H1 (cell line): ENCODE data around the gene SLC12A7. TPM values are rescaled to one million over a fixed set of nuclear protein-coding genes. Genes with fewer than 3 reads are reported as not detected.

Experiments used
- CTCF ChIA-PET: fragments of 300-600 bp; sonication (Branson Sonifier 250); formaldehyde crosslinking; loops from one replicate; lab custom pipeline; 2021; ENCODE audit not compliant: partially characterized antibody; lab: Charles Lee
- POLR2A ChIA-PET: fragments of 300-600 bp; sonication (Branson Sonifier 250); formaldehyde crosslinking; loops from one replicate; lab custom pipeline; 2021; ENCODE audit warnings: inconsistent platforms; ENCODE audit not compliant: partially characterized antibody; lab: Charles Lee
- DNase-seq, 2 experiments: peaks; one replicate each; pipeline versions ENCODE4 v3.0.0 to v3.0.0-alpha.2; 2010 to 2022; ENCODE audit warnings: low spot score in 2 of 2, low read depth in 1 of 2, mixed read lengths in 1 of 2
- FAIRE-seq: peaks from 2 replicates; lab custom pipeline; 2011; peaks lifted over from hg19 to GRCh38; lab: Jason Lieb, UNC
- H2AFZ ChIP-seq: 2 replicates; pipeline ENCODE4 v1.8.1; 2012; ENCODE audit warnings: low read length, inconsistent platforms
- H2AK5ac ChIP-seq: 2 replicates; pipeline ENCODE4 v1.6.1; 2013; ENCODE audit warnings: low read depth, low read length
- H2BK120ac ChIP-seq: replicated peaks from 2 replicates; pipeline ENCODE3; 2013; ENCODE audit warnings: low read depth, low read length, inconsistent platforms
- H2BK12ac ChIP-seq: 2 replicates; pipeline ENCODE4 v1.6.1; 2013; ENCODE audit warnings: low read depth, low read length
- H2BK15ac ChIP-seq: 2 replicates; pipeline ENCODE4 v1.6.1; 2013; ENCODE audit warnings: low read length
- H2BK20ac ChIP-seq: 2 replicates; pipeline ENCODE4 v1.6.1; 2013; ENCODE audit warnings: low read length
- H2BK5ac ChIP-seq: 2 replicates; pipeline ENCODE4 v1.6.1; 2013; ENCODE audit warnings: low read depth, low read length
- H3K14ac ChIP-seq: 2 replicates; pipeline ENCODE4 v1.6.1; 2013; ENCODE audit warnings: inconsistent platforms; ENCODE audit not compliant: insufficient read length
- H3K18ac ChIP-seq: 2 replicates; pipeline ENCODE4 v1.6.1; 2013; ENCODE audit warnings: low read length; ENCODE audit errors: extremely low read depth
- H3K23ac ChIP-seq: 2 replicates; pipeline ENCODE4 v1.6.1; 2013; ENCODE audit warnings: inconsistent platforms; ENCODE audit not compliant: insufficient read length
- H3K23me2 ChIP-seq: 2 replicates; pipeline ENCODE4 v1.6.1; 2013; ENCODE audit warnings: low read depth, low read length
- H3K27ac ChIP-seq: 2 replicates; pipeline ENCODE4 v1.6.1; 2011; ENCODE audit warnings: low read depth, low read length, inconsistent platforms
- H3K27me3 ChIP-seq, 4 experiments: replicated peaks in 1 of 4; 1 replicate in 1 of 4; 2 replicates in 3 of 4; pipeline versions ENCODE4 v1.6.1 to v1.8.1; 2011 to 2013; ENCODE audit warnings: low read length in 3 of 4, mild to moderate bottlenecking in 3 of 4, inconsistent platforms in 2 of 4, mixed read lengths in 2 of 4, moderate library complexity in 1 of 4; ENCODE audit not compliant: control insufficient read depth in 3 of 4, insufficient read depth in 3 of 4; ENCODE audit errors: extremely low read depth in 1 of 4
- H3K36me3 ChIP-seq, 4 experiments: 2 replicates each; pipeline versions ENCODE4 v1.6.1 to v1.8.1; 2011 to 2013; ENCODE audit warnings: mild to moderate bottlenecking in 4 of 4, low read length in 3 of 4, moderate library complexity in 2 of 4, control low read depth in 1 of 4, inconsistent platforms in 1 of 4; ENCODE audit not compliant: insufficient read depth in 4 of 4, control insufficient read depth in 2 of 4
- H3K4ac ChIP-seq: replicated peaks from 2 replicates; pipeline ENCODE3; 2013; ENCODE audit warnings: low read length, low read depth, mixed read lengths, inconsistent platforms; ENCODE audit not compliant: insufficient read length
- H3K4me1 ChIP-seq, 4 experiments: replicated peaks in 1 of 4; 1 replicate in 1 of 4; 2 replicates in 3 of 4; pipeline versions ENCODE4 v1.6.1 to v1.8.1; 2011 to 2013; ENCODE audit warnings: low read length in 3 of 4, inconsistent platforms in 2 of 4, mixed read lengths in 1 of 4; ENCODE audit not compliant: insufficient read depth in 4 of 4, control insufficient read depth in 3 of 4
- H3K4me2 ChIP-seq, 2 experiments: 2 replicates each; pipeline versions ENCODE4 v1.6.1 to v1.8.1; 2011 to 2013; ENCODE audit warnings: low read depth in 2 of 2, low read length in 2 of 2, control low read depth in 1 of 2, inconsistent platforms in 1 of 2, mild to moderate bottlenecking in 1 of 2; ENCODE audit not compliant: insufficient read depth in 1 of 2
- H3K4me3 ChIP-seq, 4 experiments: fragments of 200-600, 300-600 bp in 1 of 4; sonication (generic), shearing (Covaris generic), sonication (Bioruptor Twin) in 1 of 4; 2 replicates each; pipeline versions ENCODE4 v1.5.1 to v1.8.1; 2011 to 2016; ENCODE audit warnings: low read length in 4 of 4, low read depth in 3 of 4, control low read depth in 2 of 4, inconsistent platforms in 2 of 4, mild to moderate bottlenecking in 2 of 4, mixed read lengths in 1 of 4, moderate library complexity in 1 of 4; ENCODE audit not compliant: insufficient read depth in 2 of 4; ENCODE audit errors: extremely low read depth in 1 of 4
- H3K56ac ChIP-seq: replicated peaks from 2 replicates; pipeline ENCODE3; 2013; ENCODE audit warnings: low read depth, mild to moderate bottlenecking, mixed read lengths, low read length, inconsistent platforms; ENCODE audit not compliant: insufficient read length
- H3K79me1 ChIP-seq: 2 replicates; pipeline ENCODE4 v1.6.1; 2013; ENCODE audit warnings: low read depth, low read length, control low read depth
- H3K79me2 ChIP-seq, 2 experiments: 2 replicates each; pipeline versions ENCODE4 v1.6.1 to v1.8.1; 2012 to 2013; ENCODE audit warnings: low read length in 2 of 2, mild to moderate bottlenecking in 2 of 2, inconsistent platforms in 1 of 2; ENCODE audit not compliant: insufficient read depth in 2 of 2, control insufficient read depth in 1 of 2
- H3K9ac ChIP-seq, 4 experiments: replicated peaks in 1 of 4; 1 replicate in 1 of 4; 2 replicates in 3 of 4; pipeline versions ENCODE4 v1.6.1 to v1.8.1; 2011 to 2013; ENCODE audit warnings: low read depth in 3 of 4, low read length in 3 of 4, control low read depth in 2 of 4, mild to moderate bottlenecking in 2 of 4, moderate library complexity in 2 of 4, inconsistent platforms in 1 of 4; ENCODE audit errors: extremely low read depth in 1 of 4
- H3K9me3 ChIP-seq, 2 experiments: 2 replicates each; pipeline versions ENCODE4 v1.6.1 to v1.8.1; 2012 to 2013; ENCODE audit warnings: mild to moderate bottlenecking in 2 of 2, moderate library complexity in 2 of 2, control low read depth in 1 of 2, inconsistent platforms in 1 of 2, low read depth in 1 of 2, low read length in 1 of 2, mixed read lengths in 1 of 2; ENCODE audit not compliant: insufficient read depth in 2 of 2
- H4K20me1 ChIP-seq, 2 experiments: replicated peaks in 1 of 2; 2 replicates each; pipeline versions ENCODE3 to v1.8.1; 2011 to 2013; ENCODE audit warnings: inconsistent platforms in 2 of 2, low read length in 2 of 2, mild to moderate bottlenecking in 1 of 2; ENCODE audit not compliant: insufficient read depth in 2 of 2, control insufficient read depth in 1 of 2
- H4K5ac ChIP-seq: 2 replicates; pipeline ENCODE4 v1.6.1; 2013; ENCODE audit warnings: low read length, low read depth, mixed read lengths, inconsistent platforms; ENCODE audit not compliant: insufficient read length
- H4K8ac ChIP-seq: 2 replicates; pipeline ENCODE4 v1.8.0; 2013; ENCODE audit warnings: mild to moderate bottlenecking, moderate library complexity, low read length, inconsistent platforms; ENCODE audit not compliant: insufficient read depth; ENCODE audit errors: extremely low read depth
- H4K91ac ChIP-seq: replicated peaks from 2 replicates; pipeline ENCODE3; 2013; ENCODE audit warnings: low read length, mixed read lengths, inconsistent platforms; ENCODE audit not compliant: insufficient read length
- CHD1 ChIP-seq: IDR thresholded peaks from 2 replicates; pipeline ENCODE4 v1.6.1; 2012; ENCODE audit warnings: low read depth, low read length, improper control_type of control experiment
- HDAC2 ChIP-seq, 2 experiments: fragments of 300-600 bp in 1 of 2; sonication (generic) in 1 of 2; IDR thresholded peaks; 2 replicates each; pipeline ENCODE4 v1.6.1; 2011 to 2012; ENCODE audit warnings: low read depth in 2 of 2, low read length in 2 of 2, mild to moderate bottlenecking in 2 of 2, moderate library complexity in 2 of 2, borderline replicate concordance in 1 of 2, inconsistent platforms in 1 of 2
- NRF1 ChIP-seq: IDR thresholded peaks from 2 replicates; pipeline ENCODE4 v1.6.1; 2011; ENCODE audit warnings: mild to moderate bottlenecking, low read depth, low read length, improper control_type of control experiment
- TCF12 ChIP-seq: IDR thresholded peaks from 2 replicates; pipeline ENCODE4 v1.6.1; 2011; ENCODE audit warnings: low read depth, mild to moderate bottlenecking, low read length
- WGBS, 2 experiments: shearing (Covaris generic) in 1 of 2; methylation state at CpG; one replicate each; pipeline versions ENCODE4 v1.1.6 to v1.1.7; 2013 to 2015; ENCODE audit warnings: low lambda C conversion rate in 2 of 2, mixed read lengths in 2 of 2, inconsistent platforms in 1 of 2, low coverage in 1 of 2, missing lambda C conversion rate in 1 of 2; ENCODE audit not compliant: insufficient replicate concordance in 2 of 2, insufficient coverage in 1 of 2, insufficient read length in 1 of 2; ENCODE audit errors: extremely low coverage in 1 of 2, missing lambda C conversion rate in 1 of 2; 5-methylcytosine and 5-hydroxymethylcytosine counted together
- polyA plus RNA-seq, 7 experiments: library from polyadenylated mRNA; depleted of rRNA in 3 of 7; stranded (reverse) in 5 of 7; unstranded in 2 of 7; fragments of >200 nt in 5 of 7; fragments of 200-250 nt in 2 of 7; gene quantifications; 1 replicate in 5 of 7; 2 replicates in 1 of 7; 4 replicates in 1 of 7; pipeline versions ENCODE4 v1.2.1 to v1.2.3, GENCODE V29; 2011 to 2013; ENCODE audit warnings: missing spikeins in 2 of 7, mixed read lengths in 2 of 7
- total RNA-seq: library from RNA; stranded (reverse); fragmentation: NEBNext Ultra II Directional; extraction: Animal tissue kit (Norgen Biotek cat#: 25700); gene quantifications from 2 replicates; pipeline ENCODE4 v1.2.1, GENCODE V29; 2021

The SLC12A7 gene
- total and polyA plus RNA-seq, 2 of the 8 experiments (the other 6 are each of a cell fraction or from before 2014, with no cell fraction given): 23.5 to 39.7 TPM

DNA sequence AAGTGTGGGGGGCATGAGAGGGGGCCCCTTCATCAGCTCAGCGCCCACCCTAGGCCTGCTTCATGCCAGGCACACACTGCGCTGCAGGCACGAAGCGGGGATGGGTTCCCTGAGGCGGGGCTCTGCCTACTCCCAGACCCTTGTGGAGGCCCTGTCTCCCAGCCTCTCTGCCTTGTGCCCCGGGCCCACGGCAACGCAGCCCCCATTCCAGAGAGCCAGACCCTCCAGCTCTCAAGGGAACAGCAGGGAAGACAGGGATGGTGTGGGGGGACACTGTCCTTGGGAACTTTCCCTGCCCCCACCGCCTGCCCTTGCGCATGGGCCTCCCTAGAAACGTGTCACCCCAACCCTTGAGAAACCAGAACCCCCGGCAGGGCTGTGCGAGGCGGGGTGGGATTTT is 10.0 kb upstream of the SLC12A7 start:
- no peak overlapping the region for H2AFZ ChIP-seq
- H3K56ac ChIP-seq: no peak overlapping the region
- no peak overlapping the region for H2BK12ac ChIP-seq
- H2AK5ac ChIP-seq: no peak overlapping the region
- ChIA-PET CTCF (interaction anchor here (1.3 to 2.4 kb wide), 3 partner anchors 8 to 12 kb away, joined by 3 to 13 read pairs (median 4); no protein-coding TSS in a partner anchor), POLR2A (interaction anchor here (0.8 kb wide), 1 partner anchor 9 kb away, joined by 3 read pairs; no protein-coding TSS in a partner anchor)
- no peak overlapping the region for H4K5ac ChIP-seq
- H4K91ac ChIP-seq: no peak overlapping the region
- 92% methylated on average over 14 of the region's 14 CpGs; no CpG with 5 or more reads in 1 of the 2 experiments for WGBS, 2 experiments
- no peak overlapping the region for H3K27ac ChIP-seq
- FAIRE-seq (no peak), DNase-seq (no peak)
- no peak overlapping the region for H2BK20ac ChIP-seq
- H3K79me2 ChIP-seq: no peaks in the 10 kb centered on the region
- H4K20me1 ChIP-seq: no peaks in the 10 kb centered on the region
- H3K36me3 ChIP-seq: no peaks in the 10 kb centered on the region
- no peak overlapping the region for H3K4me3 ChIP-seq
- peaks cover 0 to 4% of the 10 kb centered on the region in 2 experiments; a peak in 1 of 4 replicates for H3K9me3 ChIP-seq
- H3K9ac ChIP-seq: no peak overlapping the region
- no peak overlapping the region for H4K8ac ChIP-seq
- H2BK5ac ChIP-seq: no peak overlapping the region
- no peak overlapping the region for H3K4ac ChIP-seq
- H3K4me2 ChIP-seq: no peak overlapping the region
- TF ChIP-seq CHD1: no peak
- TF ChIP-seq HDAC2 (IDR thresholded peaks at IDR 0.05; ENCODE audit: borderline replicate concordance in 1 of 2, low read depth in 2 of 2, low read length in 2 of 2): no peak
- TF ChIP-seq NRF1: no peak
- TF ChIP-seq TCF12: no peak
- H3K18ac ChIP-seq: no peak overlapping the region
- H3K4me1 ChIP-seq: peaks cover 0 to 8% (median 5%) of the 10 kb centered on the region in 4 experiments; a peak in 4 of 7 replicates
- H2BK120ac ChIP-seq: no peak overlapping the region
- H3K14ac ChIP-seq: no peak overlapping the region
- no peak overlapping the region for H3K23ac ChIP-seq
- no peaks in the 10 kb centered on the region for H3K79me1 ChIP-seq
- H3K27me3 ChIP-seq: no peaks in the 10 kb centered on the region
- no peak overlapping the region for H2BK15ac ChIP-seq
- no peaks in the 10 kb centered on the region for H3K23me2 ChIP-seq
